Skeletal muscle tissue (tissue), 4 donors: ENCODE measurements around the gene FAM76B. TPM values are rescaled to one million over a fixed set of nuclear protein-coding genes. Genes with fewer than 3 reads are reported as not detected.
A peak's percentile ranks its signal among the peaks of the same experiment; 100 is the strongest.

Experiments
- H3K27ac ChIP-seq: one replicate; pipeline ENCODE4 v1.7.0; 2013; ENCODE audit warnings: mild to moderate bottlenecking, low read depth, low read length, inconsistent platforms
- H3K27me3 ChIP-seq, 3 donors: one replicate each; pipeline ENCODE4 v1.7.0; 2013; ENCODE audit warnings: low read length in 3 of 3; ENCODE audit not compliant: control insufficient read depth in 3 of 3, insufficient read depth in 3 of 3
- H3K36me3 ChIP-seq, 3 donors: one replicate each; pipeline ENCODE4 v1.7.0; 2013; ENCODE audit warnings: low read length in 3 of 3; ENCODE audit not compliant: control insufficient read depth in 3 of 3, insufficient read depth in 3 of 3
- H3K4me1 ChIP-seq, 3 donors: one replicate each; pipeline ENCODE4 v1.7.0; 2013; ENCODE audit warnings: low read length in 3 of 3, mild to moderate bottlenecking in 3 of 3; ENCODE audit not compliant: control insufficient read depth in 3 of 3, insufficient read depth in 3 of 3
- H3K4me3 ChIP-seq, 3 donors: one replicate each; pipeline ENCODE4 v1.7.0; 2013; ENCODE audit warnings: low read length in 3 of 3
- H3K9ac ChIP-seq, 3 donors: one replicate each; pipeline ENCODE4 v1.7.0; 2013; ENCODE audit warnings: low read length in 3 of 3, mild to moderate bottlenecking in 3 of 3, moderate library complexity in 2 of 3, low read depth in 1 of 3
- H3K9me3 ChIP-seq, 3 donors: one replicate each; pipeline ENCODE4 v1.7.0; 2013; ENCODE audit warnings: low read length in 3 of 3; ENCODE audit not compliant: control insufficient read depth in 3 of 3
- total RNA-seq: library from RNA; depleted of rRNA; stranded (reverse); fragments of >200 nt; gene quantifications from one replicate; pipeline ENCODE4 v1.2.3, GENCODE V29; 2014
- donor health status: Osteomylitis.

FAM76B gene
- 12.0 TPM for total RNA-seq

DNA sequence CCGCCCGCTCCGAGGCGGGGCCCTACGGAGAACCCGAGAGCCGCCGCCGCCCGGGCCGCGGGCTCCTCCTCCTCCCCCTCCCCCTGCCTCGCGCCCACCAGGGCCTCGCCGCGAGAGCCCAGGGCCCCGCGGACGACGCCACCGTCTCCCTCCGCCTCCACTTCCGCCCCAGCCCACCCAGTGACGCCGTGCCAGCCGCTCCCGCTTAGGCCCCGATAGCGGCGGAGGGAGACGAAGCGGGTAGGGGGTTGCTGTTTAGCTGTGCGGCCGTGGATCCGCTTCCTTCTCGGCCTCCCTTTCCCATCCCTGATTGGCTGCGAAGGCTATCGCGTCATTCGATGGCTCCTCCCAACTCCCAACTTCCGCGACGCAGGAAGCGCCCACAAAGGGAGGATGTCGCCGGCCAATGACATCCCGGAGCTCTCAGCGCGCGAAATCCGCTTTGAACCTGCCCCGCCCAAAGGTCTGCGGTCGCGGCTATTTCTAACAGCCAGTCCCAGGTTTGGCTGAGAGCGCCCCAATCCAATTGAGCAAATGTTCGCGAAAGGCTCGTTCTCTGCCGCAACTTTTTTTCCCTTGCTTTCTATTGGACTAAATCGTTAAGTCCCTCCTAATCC is at the start of gene FAM76B:
Gene FAM76B (minus strand): TSS at position 277 of the 617 bp plus-strand sequence. CDS start 304 bp downstream, outside the sequence.
- H3K27ac ChIP-seq, result peak within 1 kb of the TSS; percentile 98
- H3K9ac ChIP-seq, result peak within 1 kb of the TSS; percentile 94 to 97 (median 96)
- peaks cover 4 to 25% (median 15%) of the 10 kb centered on the region in 3 donors for H3K36me3 ChIP-seq
- peaks cover 15 to 20% (median 16%) of the 10 kb centered on the region in 3 donors for H3K4me1 ChIP-seq
- H3K4me3 ChIP-seq, result peak within 1 kb of the TSS; percentile 86 to 94 (median 93)
- H3K9me3 ChIP-seq, result no peaks in the 10 kb centered on the region
- H3K27me3 ChIP-seq, result no peaks in the 10 kb centered on the region

DNA sequence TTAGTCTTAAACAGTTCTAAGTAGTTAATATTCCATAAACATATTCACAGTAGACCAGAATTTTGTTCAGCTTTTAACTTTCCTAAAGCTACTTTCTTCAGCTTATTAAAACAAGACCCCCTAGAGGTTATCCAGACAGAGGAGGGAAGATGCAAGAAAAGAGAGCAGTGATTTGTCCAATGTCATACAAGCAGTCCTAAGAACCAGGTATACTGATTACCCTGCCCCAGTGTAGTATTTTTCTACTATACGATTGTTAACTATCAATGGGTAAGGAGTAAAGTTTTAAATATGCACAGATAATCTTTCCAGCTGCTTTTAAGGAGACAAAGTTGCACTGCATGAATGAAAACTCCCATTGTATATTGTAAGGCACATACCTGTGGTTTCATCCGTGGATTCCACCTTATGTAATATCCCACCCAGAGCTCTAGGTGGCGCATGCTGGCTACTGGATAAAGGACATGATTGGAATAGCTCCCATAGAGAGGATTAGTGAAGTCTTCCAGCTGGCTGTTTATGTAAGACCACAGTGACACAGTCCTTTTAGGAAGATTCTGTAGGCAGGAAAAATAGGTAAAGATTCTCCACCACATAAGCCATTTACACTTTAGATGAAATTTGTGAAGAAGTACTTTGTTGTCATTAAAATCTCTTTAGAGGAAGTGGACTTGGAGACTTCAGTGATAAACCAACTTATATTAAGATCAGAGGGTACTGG is 46.3 kb upstream of the FAM76B start:
- Histone ChIP-seq H3K4me1 (peaks cover 0 to 5% (median 0%) of the 10 kb centered on the region in 3 donors), H3K27me3 (no peaks in the 10 kb centered on the region), H3K9me3 (no peaks in the 10 kb centered on the region), H3K36me3 (peaks cover 7 to 46% (median 15%) of the 10 kb centered on the region in 3 donors), H3K27ac (peak overlapping the region; percentile 51), H3K9ac (no peak overlapping the region), H3K4me3 (no peak overlapping the region)

- no peaks in the 10 kb centered on the region for H3K9me3 ChIP-seq
- no peak overlapping the region for H3K27ac ChIP-seq
- H3K4me3 ChIP-seq, result no peak overlapping the region
- H3K9ac ChIP-seq, result no peak overlapping the region
- H3K4me1 ChIP-seq, result peaks cover 0 to 5% (median 0%) of the 10 kb centered on the region in 3 donors
- H3K36me3 ChIP-seq, result peaks cover 7 to 47% (median 15%) of the 10 kb centered on the region in 3 donors
- no peaks in the 10 kb centered on the region for H3K27me3 ChIP-seq
These were observed 45.8 kb upstream of the FAM76B start for GRCh38 chr11:95835351-95835750.

GRCh38 chr11:95833378-95833777 is 43.8 kb upstream of the FAM76B start:
- Histone ChIP-seq H3K36me3 (peaks cover 10 to 51% (median 21%) of the 10 kb centered on the region in 3 donors), H3K27me3 (no peaks in the 10 kb centered on the region), H3K9ac (no peak overlapping the region), H3K9me3 (no peaks in the 10 kb centered on the region), H3K4me3 (no peak overlapping the region), H3K4me1 (peaks cover 0 to 5% (median 0%) of the 10 kb centered on the region in 3 donors), H3K27ac (no peak overlapping the region)

- peaks cover 0 to 5% (median 0%) of the 10 kb centered on the region in 3 donors for H3K4me1 ChIP-seq
- no peaks in the 10 kb centered on the region for H3K27me3 ChIP-seq
- H3K9ac ChIP-seq, result no peak overlapping the region
- H3K4me3 ChIP-seq, result no peak overlapping the region
- no peak overlapping the region for H3K27ac ChIP-seq
- peaks cover 10 to 48% (median 24%) of the 10 kb centered on the region in 3 donors for H3K36me3 ChIP-seq
- no peaks in the 10 kb centered on the region for H3K9me3 ChIP-seq
These were observed 43.2 kb upstream of the FAM76B start for GRCh38 chr11:95832763-95833162.

DNA sequence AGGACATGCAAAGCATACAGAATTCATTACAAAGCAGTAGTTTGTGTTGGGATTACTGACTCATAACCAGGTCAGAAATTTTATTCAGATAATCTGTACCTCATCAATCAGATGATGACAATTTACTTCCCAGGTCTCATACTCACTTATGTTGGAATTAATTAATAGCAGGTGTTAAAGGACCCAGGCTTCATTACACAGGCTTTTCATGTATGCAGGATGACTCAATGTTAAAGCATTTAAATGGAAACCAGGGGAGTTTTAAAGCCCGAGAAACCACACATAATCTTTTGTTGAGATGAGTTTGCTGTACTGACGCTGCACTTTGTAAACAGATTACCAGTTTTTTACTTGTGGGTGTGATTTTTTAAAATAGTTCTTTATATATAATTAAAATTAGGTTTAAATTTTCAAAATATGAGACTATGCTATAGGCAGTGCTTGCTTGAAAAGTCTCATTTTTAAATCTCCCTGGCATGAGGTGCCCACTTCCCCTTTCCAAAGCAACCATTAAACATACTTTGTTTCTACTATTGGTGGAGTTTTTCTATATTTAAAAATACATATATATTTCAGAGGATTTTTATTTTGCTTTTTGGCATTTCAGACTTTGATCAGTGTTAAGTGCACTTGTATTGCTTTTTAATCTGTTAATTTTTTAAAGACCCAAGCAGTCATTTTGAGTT is 41.8 kb upstream of the FAM76B start:
- H3K27ac ChIP-seq, result no peak overlapping the region
- H3K4me1 ChIP-seq, result peaks cover 0 to 3% (median 0%) of the 10 kb centered on the region in 3 donors
- H3K27me3 ChIP-seq, result no peaks in the 10 kb centered on the region
- no peak overlapping the region for H3K4me3 ChIP-seq
- H3K9ac ChIP-seq, result no peak overlapping the region
- H3K9me3 ChIP-seq, result no peaks in the 10 kb centered on the region
- peaks cover 10 to 45% (median 24%) of the 10 kb centered on the region in 3 donors for H3K36me3 ChIP-seq

DNA sequence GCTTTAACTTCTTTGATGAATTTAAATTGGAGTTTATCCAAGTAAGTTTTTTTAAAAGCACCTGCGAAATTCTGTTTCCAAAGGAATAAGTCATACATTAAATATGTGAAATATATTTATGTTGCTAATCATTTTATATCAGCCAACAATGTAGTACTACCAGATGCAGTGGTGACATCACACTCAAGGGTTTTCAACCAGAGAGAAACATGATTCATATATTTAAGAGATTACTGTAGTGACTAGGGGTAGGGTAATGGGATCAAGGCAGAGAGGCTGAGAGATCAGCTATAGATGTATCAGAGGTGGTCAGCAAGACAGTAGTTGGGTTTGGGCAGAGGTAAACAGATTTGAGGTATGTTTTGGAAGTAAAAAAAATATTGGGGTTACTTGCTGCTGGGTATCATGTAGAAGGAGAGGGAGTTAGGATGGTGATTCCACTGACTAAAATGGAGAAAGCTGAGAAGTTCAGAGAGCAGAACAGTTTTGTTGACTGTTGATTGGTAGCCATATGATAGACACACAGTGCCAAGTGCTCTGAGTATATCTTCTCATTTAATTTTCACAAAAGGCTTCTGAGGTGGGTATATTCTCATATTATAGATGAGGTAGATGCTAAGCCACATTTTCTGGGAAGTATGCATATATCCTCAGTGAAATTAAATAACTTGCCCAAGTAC is 40.1 kb upstream of the FAM76B start:
- Histone ChIP-seq H3K9me3 (no peaks in the 10 kb centered on the region), H3K4me1 (no peaks in the 10 kb centered on the region), H3K36me3 (peaks cover 8 to 37% (median 19%) of the 10 kb centered on the region in 3 donors), H3K27me3 (no peaks in the 10 kb centered on the region), H3K27ac (no peak overlapping the region), H3K4me3 (no peak overlapping the region), H3K9ac (no peak overlapping the region)

DNA sequence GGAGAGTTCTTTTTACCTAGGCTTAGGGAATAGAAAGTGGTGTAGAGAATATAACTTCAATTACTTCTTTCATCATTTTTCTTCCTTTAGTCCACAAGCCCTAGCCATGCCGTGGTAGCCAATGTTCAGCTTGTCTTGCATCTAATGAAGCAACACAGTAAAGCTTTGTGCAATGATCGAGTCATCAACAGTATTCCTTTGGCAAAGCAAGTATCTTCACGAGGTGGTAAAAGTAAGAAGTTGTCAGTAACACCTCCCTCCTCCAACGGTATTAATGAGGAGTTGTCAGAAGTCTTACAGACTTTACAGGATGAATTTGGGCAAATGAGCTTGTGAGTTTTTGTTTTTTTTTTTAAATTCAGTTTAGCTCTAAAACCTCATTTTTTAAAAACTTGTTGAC is 38.1 kb upstream of the FAM76B start:
- no peaks in the 10 kb centered on the region for H3K4me1 ChIP-seq
- H3K9me3 ChIP-seq, result no peaks in the 10 kb centered on the region
- H3K27me3 ChIP-seq, result no peaks in the 10 kb centered on the region
- no peak overlapping the region for H3K4me3 ChIP-seq
- H3K27ac ChIP-seq, result no peak overlapping the region
- H3K9ac ChIP-seq, result no peak overlapping the region
- peaks cover 3 to 24% (median 17%) of the 10 kb centered on the region in 3 donors for H3K36me3 ChIP-seq

DNA sequence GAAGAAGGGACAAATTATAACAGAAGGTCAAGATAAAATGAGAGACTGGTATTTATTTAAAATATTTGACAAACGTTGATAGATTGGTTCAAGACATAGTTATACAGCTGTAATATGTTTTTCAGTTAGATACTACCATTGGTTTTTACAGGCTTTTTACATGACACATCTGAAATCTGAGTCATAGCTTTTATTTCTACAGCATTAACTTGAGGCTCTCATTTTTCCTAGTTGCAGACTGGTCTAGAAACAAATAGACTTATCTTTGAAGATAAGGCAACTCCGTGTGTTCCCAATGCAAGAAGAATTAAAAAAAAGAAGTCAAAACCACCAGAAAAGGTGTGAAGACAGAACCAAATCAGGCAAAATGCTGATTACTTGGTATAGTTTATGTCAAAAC is 32.1 kb upstream of the FAM76B start:
- Histone ChIP-seq H3K9me3 (no peaks in the 10 kb centered on the region), H3K4me3 (no peak overlapping the region), H3K27me3 (no peaks in the 10 kb centered on the region), H3K9ac (no peak overlapping the region), H3K4me1 (no peaks in the 10 kb centered on the region), H3K36me3 (peaks cover 0 to 20% (median 18%) of the 10 kb centered on the region in 3 donors), H3K27ac (no peak overlapping the region)
